Adrenal gland (tissue), 12 donors: ENCODE results near the gene WDR72. TPM values are rescaled to one million over a fixed set of nuclear protein-coding genes. Genes with fewer than 3 reads are reported as not detected.

Source experiments
- DNase-seq, 7 donors: peaks; one replicate each; pipeline ENCODE4 v3.0.0-alpha.2; 2019 to 2020
- H3K27ac ChIP-seq, 5 donors: fragments of 200-600 bp; sonication (generic) in 4 of 5; 1 replicate in 3 of 5; 2 replicates in 2 of 5; pipeline versions ENCODE4 v1.5.1 to v1.8.0; 2016 to 2020; ENCODE audit warnings: mild to moderate bottlenecking in 1 of 5
- H3K27me3 ChIP-seq: fragments of 200-600 bp; 2 replicates; pipeline ENCODE4 v1.8.0; 2021
- H3K36me3 ChIP-seq, 2 donors: fragments of 200-600 bp; replicated peaks in 1 of 2; 1 replicate in 1 of 2; 2 replicates in 1 of 2; pipeline versions ENCODE4 v1.5.1 to v1.8.0; 2018 to 2022
- H3K4me1 ChIP-seq, 2 donors: fragments of 200-600 bp; replicated peaks in 1 of 2; 1 replicate in 1 of 2; 2 replicates in 1 of 2; pipeline versions ENCODE4 v1.5.1 to v1.8.0; 2018 to 2021
- H3K4me3 ChIP-seq, 4 donors: fragments of 200-600 bp; sonication (generic) in 3 of 4; one replicate each; pipeline ENCODE4 v1.5.1; 2016 to 2018
- H3K9me3 ChIP-seq, 3 donors: fragments of 200-600 bp; sonication (generic) in 1 of 3; replicated peaks in 1 of 3; 1 replicate in 2 of 3; 2 replicates in 1 of 3; pipeline versions ENCODE4 v1.5.1 to v1.8.0; 2016 to 2021
- CTCF ChIP-seq, 6 experiments: fragments of 450-650 bp in 4 of 6; fragments of 200-600 bp in 2 of 6; sonication (generic) in 1 of 6; IDR thresholded peaks; 1 replicate in 5 of 6; 2 replicates in 1 of 6; pipeline versions ENCODE4 v1.5.1 to v1.8.0; 2016 to 2021; ENCODE audit warnings: antibody characterized with exemption in 6 of 6, mild to moderate bottlenecking in 2 of 6, moderate library complexity in 1 of 6
- POLR2A ChIP-seq, 2 donors: fragments of 450-650 bp; IDR thresholded peaks; one replicate each; pipeline ENCODE4 v1.6.1; 2017; ENCODE audit warnings: antibody characterized with exemption in 2 of 2, mild to moderate bottlenecking in 2 of 2, moderate library complexity in 1 of 2
- WGBS, 4 donors: extraction: QIAGEN DNeasy Blood & Tissue Kit in 2 of 4; methylation state at CpG; one replicate each; pipeline versions ENCODE4 v1.1.5 to v1.1.7; 2013 to 2017; 5-methylcytosine and 5-hydroxymethylcytosine counted together
- intact Hi-C, 2 donors: fragments of 100-400 bp; cut with DNase I; formaldehyde crosslinking; loops; one replicate each; pipeline versions ENCODE4 v1.14.1 to v1.15.0; 2022 to 2023
- polyA plus RNA-seq, 3 donors: library from polyadenylated mRNA; stranded (reverse); fragments of 200-250 nt in 2 of 3; fragments of 350-450 nt in 1 of 3; fragmentation: Illumina TruSeq in 1 of 3; extraction: RNeasy Lipid Tissue Mini Kit (QIAGEN cat#74804) in 1 of 3; gene quantifications; one replicate each; pipeline ENCODE4 v1.2.3, GENCODE V29; 2013 to 2014
- small RNA-seq, 2 donors: library from RNA; depleted of rRNA; stranded (forward); fragments of <200 nt; gene quantifications; one replicate each; pipeline ENCODE3, GENCODE V24; 2016
- total RNA-seq, 9 donors: library from RNA; depleted of rRNA in 4 of 9; stranded (reverse); fragments of >200 nt in 4 of 9; fragments of 120-200 nt in 1 of 9; fragmentation: NEBNext Ultra II Directional in 1 of 9; extraction: Animal tissue kit (Norgen Biotek cat#: 25700) in 1 of 9; gene quantifications; one replicate each; pipeline versions ENCODE4 v1.1.0 to v1.2.4, GENCODE V29; 2013 to 2023
- donor health status: healthy with polysubstance abuse.
- donor health status: Bipolar disorder and iron deficiency.
- donor health status: DM: yes; HTN: yes; CAD: no.
- donor health status: DM: no; HTN: no; CAD: no.
- donor health status: DM: no; HTN: no; CAD: no.
- donor health status: DM: yes; HTN: yes; CAD: no.

Gene WDR72
- total and polyA plus RNA-seq, 12 donors, result 0.06 to 0.35 (median 0.12) TPM; not detected in 8

- 87 to 92% (median 88%) methylated on average over 2 of the region's 2 CpGs for WGBS, 4 donors
- Histone ChIP-seq H3K4me3 (no peak overlapping the region), H3K27ac (no peak overlapping the region), H3K9me3 (no peaks in the 10 kb centered on the region), H3K27me3 (no peaks in the 10 kb centered on the region), H3K36me3 (no peaks in the 10 kb centered on the region), H3K4me1 (no peaks in the 10 kb centered on the region)
- DNase-seq, result no peak
- intact Hi-C loops, result no loop called here
- no peak for TF ChIP-seq POLR2A (IDR thresholded peaks at IDR 0.05)
- no peak for TF ChIP-seq CTCF (IDR thresholded peaks at IDR 0.05)
Measured at GRCh38 chr15:53469422-53469821, 290.0 kb downstream of the WDR72 start.

Small RNA genes within 50 kb of the gene (small RNA-seq; reads per million reads assigned to genes)
- gene RNU2-53P (0 reads per million in 2 donors), gene RNU6-449P (0 reads per million in 2 donors)

Other genes with a start within 250 kb of the WDR72 start
- gene UNC13C, start 218.8 kb upstream of the WDR72 start, total RNA-seq, result under 1 TPM in 7 of 9 donors, not detected in 2; 0.04 to 0.61 (median 0.14) TPM
- under 1 TPM in 1 of 3 donors, not detected in 2; 0.26 TPM for gene UNC13C, start 218.8 kb upstream of the WDR72 start, polyA plus RNA-seq